Right renal cortex interstitium (tissue), 3 donors: ENCODE measurements around the gene PSMD4. TPM values are rescaled to one million over a fixed set of nuclear protein-coding genes. Genes with fewer than 3 reads are reported as not detected.
A peak's percentile ranks its signal among the peaks of the same experiment; 100 is the strongest.
"Not testable (repeated sequence)": the region's sequence is repeated elsewhere in the genome, so short reads cannot be mapped to it uniquely, and the experiment has no call there.

Experiments used
- DNase-seq, 3 donors: peaks; one replicate each; pipeline ENCODE4 v3.0.0-alpha.2; 2013; ENCODE audit warnings: low read depth in 3 of 3, low spot score in 2 of 3
- polyA plus RNA-seq, 3 donors: library from polyadenylated mRNA; unstranded; fragments of 120-200 nt; gene quantifications; one replicate each; pipeline ENCODE4 v1.2.1, GENCODE V29; 2013; ENCODE audit not compliant: insufficient read length in 3 of 3

The PSMD4 gene
- polyA plus RNA-seq, 3 donors, result 170 to 184 (median 183) TPM

DNA sequence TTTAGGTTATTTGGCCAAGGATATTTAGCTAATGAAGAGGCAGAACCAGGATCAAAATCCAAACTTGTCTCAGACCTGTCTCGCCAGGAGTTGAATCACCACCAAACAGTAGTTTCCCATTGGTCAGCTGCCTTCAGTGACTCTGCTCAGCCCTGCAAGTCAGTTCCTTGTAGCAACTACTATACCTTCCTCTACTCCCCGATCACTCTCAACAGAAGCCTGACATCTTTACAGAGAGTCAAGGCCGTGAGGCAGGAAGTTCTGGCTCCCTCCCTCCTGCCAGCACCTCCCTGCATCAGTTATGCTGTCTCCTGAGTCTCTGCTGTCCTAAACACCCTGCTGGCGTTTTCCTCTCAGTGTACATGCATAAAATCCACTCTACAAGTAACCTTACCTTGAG, 13.2 kb downstream of the PSMD4 start:
- no peak for DNase-seq

DNA sequence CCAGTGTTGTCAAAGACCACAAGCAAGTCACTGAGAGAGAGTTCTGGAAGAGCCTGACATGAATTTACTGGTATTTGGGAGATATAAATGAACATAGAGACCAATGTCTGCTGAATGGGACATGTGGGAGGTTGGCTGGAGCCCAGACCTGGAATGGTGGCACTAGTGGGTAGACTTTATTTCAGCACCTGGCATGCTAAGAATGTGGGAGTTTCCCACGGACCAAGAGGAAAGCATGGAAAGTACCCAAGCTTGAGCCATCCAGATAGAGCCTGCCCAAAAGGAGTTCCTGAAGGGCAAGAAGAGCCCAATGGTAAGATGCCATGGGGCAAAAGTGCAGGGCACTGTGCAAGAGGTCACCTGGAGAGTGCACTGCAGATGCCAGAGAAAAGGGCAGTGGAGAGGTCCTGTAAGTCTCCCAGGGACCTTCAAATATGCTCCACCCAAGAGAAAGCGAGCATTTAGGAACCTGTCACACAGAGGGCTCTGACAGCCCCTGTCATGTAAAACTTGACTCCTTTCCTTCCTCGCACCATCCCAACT, 19.5 kb downstream of the PSMD4 start:
- no peak for DNase-seq

DNA sequence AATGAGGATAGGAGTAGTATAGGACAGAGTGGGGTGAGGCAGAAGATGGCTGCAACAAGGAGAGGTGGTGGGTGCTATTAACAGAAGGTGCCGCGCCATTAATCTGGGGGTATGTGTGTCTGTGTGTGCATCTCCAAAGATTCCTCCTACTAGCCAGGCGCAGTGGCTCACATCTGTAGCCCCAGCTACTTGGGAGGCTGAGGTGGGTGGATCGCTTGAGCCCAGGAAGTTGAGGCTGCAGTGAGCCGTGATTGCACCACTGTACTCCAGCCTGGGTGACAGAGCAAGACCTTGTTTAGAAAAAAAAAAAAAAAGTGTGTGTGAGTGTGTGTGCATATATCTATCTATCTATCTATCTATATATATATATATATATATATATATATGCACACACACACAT, 20.8 kb downstream of the PSMD4 start:
- DNase-seq, result not testable (repeated sequence)

DNA sequence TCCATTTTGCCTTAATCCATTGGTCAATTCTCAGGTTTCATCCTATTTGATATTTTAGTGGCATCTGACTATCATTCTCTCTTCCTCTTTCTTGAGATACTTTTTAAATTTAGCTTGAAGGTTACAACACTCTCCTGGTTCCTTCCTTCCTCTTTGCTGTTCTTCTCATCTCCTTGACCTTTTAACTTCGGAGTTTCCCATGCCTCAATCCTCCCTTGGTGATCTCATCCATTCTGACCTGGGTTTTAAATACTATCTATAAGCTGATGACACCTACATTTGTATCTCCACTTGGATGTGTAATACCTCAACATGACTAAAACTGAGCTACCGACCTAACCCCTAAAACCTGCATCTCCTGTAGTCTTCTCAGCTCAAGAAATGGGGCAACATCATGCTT, 22.7 kb downstream of the PSMD4 start:
- no peak for DNase-seq

DNA sequence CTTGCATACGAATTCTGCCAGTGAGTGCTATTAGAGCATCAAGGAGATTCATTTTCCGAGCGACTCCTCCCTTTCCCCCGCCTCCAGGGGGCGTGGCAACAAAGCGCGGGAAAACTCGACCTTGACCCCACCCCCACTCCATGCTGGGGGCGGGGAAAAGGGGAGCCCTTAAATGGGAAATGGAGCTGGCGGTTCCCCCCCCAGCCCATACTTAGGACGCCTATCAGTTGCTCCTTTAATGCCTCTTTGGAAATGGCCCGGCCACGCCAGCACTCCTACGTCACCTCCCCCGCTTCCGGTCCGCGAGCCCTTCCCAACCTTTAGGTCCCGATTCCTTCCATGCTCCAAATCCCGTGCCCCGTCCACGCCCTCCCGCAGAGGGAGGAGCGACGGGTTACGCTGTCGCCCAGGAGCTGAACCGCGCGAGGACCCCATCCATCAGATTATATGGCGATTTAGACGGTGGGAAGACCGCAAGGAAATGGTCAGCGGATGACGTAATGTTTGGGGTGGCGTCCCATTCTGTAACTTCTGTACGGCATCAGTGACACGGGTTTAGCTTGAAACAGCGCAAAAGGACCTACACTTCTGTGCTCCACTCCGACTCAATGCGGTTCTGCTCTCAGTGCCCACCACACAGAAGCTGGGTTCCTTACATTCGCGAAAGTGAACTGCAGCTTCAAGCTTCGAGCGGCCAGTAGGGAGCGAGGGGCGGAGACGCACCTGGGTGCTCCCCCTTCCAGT, 26.9 kb downstream of the PSMD4 start:
- DNase-seq, result peak; percentile 88 to 99 (median 95)

DNA sequence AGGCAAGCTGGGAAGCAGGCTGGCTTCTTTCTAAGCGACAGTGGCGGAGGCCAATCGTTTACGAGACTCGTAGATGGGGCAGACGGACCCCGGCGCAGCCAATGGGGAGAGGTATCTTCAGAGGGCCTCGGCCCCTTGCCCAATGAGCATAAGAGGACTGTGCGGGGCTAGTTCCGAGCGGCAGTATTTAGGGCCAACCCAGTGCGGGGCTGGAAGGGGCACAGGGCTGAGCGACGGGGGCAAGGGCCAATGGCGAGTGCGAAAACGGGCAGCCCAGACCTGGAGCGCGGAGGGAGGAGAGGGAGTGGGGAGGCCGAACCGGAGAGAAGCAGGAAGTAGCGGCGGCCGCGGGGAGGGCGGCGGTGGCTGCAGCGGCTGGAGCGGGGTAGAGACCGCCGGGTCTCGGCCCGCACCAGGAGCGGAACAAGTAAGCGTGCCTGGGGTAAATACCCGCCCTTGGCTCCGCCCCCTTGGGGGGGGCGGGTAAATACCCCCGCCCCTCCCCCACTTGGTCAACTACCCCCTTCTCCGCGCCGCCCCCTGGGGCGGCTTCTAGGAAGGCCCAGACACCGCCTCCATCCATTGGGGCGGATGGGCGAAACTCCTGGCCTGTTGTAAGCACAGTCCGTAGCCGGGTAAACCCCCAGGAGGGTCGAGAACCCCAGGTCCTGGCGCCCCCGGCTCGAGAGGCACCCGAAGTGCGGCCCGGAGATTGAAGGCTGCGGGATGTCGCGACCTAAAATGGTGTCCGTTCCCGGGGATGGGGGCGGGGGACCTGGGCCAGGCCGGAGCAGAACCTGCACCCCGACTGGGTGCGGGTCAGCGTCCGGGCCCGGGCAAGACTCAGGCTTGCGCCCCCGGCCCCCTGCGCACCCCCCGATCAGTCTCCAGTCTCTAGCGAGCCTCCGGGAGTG, 27.7 kb downstream of the PSMD4 start, which contains the start of gene ZNF687:
Gene ZNF687 (plus strand): TSS at position 331 of the 914 bp plus-strand sequence. CDS start 3,993 bp downstream, outside the sequence.
- peak in 2 of 3 donors; percentile 99 to 100 for DNase-seq

DNA sequence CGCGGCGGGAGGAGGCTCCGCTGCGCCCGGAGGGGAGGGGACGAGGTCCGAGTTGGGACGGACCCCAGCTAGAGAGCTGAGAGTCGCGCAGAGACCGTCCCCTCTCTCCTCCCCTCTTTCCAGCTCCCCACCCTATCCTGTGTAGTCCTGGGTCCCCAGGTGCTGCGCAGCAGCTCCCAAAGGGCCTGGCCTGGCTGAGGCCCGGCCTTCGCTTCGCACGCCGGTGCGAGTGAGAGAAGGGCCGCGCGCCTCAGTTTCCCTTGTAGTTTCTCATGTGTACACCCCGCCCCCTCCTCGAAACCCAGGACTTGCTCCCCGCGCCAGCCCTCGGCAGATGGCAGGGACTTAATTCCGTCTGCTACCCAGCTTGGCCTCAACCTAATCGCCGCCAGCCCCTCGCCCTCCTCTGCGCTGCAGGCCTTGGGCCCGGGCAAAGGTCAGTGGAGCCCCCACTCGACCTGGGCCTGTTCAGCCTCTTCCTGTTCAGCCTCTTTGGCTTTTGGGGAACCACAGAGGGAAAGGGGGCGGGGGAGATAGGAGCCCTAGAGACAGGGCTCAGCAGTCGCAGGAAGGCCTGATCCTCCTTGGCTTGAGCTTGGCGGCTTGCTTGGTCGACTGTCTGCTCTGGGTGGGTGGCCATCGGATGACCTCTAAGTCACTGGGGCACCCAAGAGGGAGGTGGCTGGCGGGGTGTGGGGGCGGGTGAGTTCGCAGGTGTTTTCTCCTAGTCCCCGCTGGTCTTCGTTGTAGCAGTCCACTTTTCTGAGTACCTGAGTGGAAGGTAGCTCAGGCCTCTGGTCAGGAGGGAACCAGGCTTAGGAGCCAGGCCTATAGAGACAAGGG, 28.6 kb downstream of the PSMD4 start:
- peak in 2 of 3 donors; percentile 15 to 19 for DNase-seq

DNA sequence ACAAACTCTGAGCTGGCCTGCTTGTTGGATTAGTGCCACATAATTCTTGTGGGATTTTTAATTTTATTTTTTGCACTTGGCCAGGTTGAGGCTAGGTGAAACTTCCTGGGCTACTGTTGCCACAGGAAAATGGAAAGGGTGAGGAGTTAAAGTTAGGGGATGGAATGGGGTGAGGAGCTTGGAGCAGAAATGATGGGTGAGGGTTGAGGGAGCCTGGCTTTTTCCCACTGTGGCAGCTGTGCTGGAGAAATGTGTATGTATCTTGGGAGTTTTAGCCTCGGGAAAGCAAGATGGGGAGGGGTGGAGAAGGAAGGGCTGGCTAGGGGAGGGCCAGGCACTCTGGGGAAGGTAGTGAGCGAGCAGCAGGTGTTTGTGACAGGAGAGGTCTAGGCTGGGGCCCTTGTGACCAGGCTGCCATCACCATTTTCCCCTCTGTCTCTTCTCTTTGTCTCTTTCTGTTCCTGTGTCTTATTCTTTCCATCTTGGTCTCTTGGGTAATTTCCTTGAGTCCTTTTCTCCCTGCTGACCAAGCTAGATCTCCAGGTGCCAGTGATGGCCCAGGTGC, 29.6 kb downstream of the PSMD4 start:
- DNase-seq, result no peak

DNA sequence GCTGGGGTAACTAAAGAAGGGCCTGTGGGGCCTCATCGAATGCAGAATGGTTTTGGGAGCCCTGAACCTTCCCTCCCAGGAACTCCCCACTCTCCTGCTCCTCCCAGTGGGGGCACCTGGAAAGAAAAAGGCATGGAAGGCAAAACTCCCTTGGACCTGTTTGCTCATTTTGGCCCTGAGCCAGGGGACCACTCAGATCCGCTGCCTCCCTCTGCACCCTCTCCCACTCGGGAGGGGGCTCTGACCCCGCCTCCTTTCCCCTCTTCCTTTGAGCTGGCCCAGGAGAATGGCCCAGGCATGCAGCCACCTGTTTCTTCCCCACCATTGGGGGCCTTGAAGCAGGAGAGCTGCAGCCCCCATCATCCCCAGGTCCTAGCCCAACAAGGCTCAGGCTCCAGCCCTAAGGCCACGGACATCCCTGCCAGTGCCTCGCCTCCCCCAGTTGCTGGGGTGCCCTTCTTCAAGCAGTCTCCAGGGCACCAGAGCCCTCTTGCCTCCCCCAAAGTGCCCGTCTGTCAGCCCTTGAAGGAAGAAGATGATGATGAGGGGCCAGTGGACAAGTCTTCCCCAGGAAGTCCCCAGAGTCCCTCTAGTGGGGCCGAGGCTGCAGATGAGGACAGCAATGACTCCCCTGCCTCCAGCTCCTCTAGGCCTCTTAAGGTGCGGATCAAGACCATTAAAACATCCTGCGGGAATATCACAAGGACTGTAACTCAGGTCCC, 32.2 kb downstream of the PSMD4 start:
- DNase-seq, result no peak

DNA sequence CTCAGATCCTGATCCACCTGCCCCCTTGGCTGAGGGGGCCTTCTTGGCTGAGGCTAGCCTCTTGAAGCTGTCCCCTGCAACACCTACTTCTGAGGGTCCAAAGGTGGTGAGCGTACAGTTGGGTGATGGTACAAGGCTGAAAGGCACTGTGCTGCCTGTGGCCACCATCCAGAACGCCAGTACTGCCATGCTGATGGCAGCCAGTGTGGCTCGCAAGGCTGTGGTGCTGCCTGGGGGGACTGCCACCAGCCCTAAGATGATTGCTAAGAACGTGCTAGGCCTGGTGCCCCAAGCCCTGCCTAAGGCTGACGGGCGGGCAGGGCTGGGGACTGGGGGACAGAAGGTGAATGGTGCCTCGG, 32.8 kb downstream of the PSMD4 start:
- DNase-seq, result no peak

DNA sequence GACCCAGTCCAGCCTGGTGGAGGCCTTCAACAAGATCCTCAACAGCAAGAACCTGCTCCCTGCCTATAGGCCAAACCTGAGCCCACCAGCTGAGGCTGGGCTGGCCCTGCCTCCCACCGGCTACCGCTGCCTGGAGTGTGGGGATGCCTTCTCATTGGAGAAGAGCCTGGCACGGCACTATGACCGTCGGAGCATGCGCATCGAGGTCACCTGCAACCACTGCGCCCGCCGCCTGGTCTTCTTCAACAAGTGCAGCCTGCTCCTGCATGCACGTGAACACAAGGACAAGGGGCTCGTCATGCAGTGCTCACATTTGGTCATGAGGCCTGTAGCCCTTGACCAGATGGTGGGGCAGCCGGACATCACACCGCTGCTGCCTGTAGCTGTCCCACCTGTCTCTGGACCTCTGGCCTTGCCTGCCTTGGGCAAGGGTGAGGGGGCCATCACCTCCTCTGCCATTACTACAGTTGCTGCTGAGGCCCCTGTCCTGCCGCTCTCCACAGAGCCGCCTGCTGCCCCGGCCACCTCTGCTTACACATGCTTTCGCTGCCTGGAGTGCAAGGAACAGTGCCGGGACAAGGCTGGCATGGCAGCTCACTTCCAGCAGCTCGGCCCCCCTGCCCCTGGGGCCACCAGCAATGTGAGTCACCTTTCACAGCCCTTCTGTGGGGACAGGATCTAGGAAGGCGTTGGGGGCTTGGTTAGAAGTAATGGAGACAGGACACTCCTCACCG, 33.4 kb downstream of the PSMD4 start:
- no peak for DNase-seq

DNA sequence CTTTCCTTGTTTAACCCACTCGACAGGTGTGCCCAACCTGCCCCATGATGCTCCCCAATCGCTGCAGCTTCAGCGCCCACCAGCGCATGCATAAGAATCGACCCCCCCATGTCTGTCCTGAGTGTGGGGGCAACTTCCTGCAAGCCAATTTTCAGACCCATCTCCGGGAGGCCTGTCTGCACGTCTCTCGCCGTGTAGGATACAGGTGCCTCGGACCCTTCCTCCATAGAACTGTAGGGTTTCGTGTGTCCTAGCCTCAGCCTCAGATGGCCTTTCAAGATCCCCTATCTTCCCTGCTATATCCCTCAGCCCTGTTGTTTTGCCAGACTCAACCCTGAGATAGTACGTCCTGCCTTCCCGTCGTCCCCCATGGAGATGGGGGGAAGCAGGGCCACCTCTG, 34.0 kb downstream of the PSMD4 start:
- DNase-seq, result no peak

DNA sequence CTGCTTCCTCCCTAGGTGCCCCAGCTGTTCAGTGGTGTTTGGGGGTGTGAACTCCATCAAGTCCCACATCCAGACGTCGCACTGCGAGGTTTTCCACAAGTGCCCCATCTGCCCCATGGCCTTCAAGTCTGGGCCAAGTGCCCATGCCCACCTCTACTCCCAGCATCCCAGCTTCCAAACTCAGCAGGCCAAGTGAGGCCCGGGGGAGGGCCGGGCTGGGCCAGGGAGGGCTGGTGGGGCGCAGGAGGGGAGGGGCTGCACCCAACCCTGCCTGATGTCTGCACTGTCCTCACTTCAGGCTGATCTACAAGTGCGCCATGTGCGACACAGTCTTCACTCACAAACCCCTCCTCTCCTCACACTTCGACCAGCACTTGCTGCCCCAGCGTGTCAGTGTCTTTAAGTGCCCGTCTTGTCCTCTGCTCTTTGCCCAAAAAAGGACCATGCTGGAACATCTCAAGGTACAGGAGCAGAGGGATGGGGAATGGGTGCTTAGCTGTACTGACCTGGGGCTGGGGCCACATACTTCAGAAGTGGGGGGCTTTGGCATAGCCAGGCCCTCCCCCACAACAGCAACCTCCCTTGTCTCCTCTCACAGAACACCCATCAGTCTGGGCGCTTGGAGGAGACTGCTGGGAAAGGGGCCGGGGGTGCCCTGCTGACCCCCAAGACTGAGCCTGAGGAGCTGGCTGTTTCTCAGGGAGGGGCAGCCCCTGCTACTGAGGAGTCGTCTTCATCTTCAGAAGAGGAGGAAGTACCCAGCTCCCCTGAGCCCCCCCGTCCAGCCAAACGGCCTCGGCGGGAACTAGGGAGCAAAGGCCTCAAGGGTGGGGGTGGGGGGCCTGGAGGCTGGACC, 34.8 kb downstream of the PSMD4 start:
- DNase-seq, result no peak

DNA sequence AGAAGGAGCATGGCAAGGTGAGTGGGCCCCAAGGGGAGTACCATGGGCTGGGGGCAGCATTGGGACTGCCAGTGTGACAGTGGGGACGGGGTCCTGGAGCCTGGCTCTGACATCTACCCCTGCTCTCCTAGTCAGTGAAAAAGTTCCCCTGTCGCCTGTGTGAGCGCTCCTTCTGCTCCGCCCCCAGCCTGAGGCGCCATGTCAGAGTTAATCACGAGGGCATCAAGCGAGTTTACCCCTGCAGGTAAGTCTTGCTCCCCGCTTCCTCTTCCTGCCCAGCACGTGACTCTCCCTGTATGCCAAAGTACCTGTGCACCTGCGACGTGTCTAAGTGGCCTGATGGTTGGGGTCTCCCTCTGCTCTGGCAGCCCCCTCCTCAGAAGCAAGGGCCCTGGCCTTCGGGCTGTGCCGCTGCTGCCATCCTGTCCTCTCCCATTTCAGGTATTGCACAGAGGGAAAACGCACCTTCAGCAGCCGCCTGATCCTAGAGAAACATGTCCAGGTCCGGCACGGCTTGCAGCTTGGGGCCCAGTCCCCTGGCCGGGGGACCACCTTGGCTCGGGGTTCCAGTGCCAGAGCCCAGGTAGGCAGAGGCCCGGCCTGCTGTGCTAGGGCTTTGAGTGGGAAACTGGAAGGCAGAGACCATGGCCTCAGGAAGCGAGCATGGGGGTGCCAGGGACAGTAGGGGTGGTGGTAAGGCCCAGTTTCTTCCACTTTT, 35.6 kb downstream of the PSMD4 start:
- no peak for DNase-seq

DNA sequence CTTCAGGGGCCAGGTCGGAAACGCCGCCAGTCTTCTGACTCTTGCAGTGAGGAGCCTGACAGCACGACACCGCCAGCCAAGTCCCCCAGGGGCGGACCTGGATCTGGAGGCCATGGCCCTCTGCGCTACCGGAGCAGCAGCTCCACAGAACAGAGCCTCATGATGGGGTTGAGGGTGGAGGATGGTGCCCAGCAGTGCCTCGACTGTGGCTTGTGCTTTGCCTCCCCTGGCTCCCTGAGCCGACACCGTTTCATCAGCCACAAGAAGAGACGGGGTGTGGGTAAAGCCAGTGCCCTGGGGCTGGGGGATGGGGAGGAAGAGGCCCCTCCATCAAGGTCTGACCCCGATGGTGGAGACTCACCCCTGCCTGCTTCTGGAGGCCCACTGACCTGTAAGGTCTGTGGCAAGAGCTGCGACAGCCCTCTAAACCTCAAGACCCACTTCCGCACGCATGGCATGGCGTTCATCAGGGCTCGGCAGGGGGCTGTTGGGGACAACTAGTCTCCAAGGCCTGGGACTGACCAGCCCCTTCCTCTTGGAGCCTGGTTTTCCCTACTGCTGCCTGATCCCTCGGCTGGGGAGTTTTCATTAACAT, 36.3 kb downstream of the PSMD4 start:
- DNase-seq, result no peak

DNA sequence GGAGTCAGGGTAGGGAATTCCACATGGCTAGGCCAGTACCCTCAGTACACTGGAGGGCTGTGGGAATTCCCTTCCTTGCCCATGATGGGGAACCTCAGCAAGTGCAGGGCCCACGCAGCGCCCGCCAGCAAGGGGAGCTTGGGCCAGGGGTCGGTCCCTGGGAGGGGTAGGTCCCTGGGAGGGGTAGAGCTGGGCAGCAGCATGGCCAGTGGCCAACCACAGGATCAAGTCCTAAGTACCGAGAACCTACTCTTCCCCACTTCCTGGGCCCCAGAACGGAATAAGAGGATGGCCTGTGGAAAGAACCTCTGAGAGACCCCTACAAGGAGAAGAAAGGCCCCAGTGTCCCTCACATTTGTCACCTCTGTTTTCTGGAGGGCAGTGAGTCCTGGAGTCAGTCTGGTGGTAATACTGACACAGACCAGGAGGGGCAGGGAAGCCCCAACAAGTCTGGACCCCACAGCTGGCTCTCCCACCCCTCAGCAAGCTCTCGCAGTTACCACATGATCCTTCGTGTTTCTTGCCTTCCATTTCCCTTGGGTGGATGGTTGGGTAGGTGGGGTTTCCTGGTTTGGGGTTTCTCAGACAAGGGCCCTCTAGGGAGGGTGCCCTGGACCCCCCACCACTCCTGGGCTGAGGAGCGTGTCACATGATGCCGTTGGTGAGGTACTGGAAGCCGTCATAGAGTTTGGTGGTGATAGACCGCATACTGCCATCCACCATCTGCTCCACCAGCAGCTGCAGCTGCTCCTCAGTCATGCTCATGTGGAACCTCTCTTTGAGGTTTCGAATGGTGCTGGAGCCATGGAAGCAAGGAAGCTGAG, 37.9 kb downstream of the PSMD4 start:
- no peak for DNase-seq
